ENCODE data around the gene FAM120AOS.

DNA sequence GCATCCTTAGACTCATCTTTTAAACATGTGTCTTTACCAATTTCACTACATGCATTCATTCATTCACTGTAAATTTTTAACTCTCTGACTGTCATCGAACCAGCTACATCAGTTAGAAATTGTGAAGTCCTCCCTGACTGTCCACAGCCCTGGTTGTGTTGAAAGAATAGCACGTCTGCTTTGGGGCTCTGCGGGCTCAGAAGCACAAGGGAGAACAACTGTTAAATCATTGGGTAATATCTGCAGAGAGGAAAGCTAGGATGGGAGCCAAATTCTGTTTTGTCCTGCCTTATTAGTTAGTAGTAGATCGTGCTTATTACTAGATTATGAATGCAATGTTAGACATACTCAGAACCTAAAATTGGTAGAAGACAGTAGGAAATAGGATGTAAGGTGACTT, 26.3 kb upstream of the FAM120AOS start:
- TF ChIP-seq, protein P1, sequence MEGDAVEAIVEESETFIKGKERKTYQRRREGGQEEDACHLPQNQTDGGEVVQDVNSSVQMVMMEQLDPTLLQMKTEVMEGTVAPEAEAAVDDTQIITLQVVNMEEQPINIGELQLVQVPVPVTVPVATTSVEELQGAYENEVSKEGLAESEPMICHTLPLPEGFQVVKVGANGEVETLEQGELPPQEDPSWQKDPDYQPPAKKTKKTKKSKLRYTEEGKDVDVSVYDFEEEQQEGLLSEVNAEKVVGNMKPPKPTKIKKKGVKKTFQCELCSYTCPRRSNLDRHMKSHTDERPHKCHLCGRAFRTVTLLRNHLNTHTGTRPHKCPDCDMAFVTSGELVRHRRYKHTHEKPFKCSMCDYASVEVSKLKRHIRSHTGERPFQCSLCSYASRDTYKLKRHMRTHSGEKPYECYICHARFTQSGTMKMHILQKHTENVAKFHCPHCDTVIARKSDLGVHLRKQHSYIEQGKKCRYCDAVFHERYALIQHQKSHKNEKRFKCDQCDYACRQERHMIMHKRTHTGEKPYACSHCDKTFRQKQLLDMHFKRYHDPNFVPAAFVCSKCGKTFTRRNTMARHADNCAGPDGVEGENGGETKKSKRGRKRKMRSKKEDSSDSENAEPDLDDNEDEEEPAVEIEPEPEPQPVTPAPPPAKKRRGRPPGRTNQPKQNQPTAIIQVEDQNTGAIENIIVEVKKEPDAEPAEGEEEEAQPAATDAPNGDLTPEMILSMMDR (IDR thresholded peaks at IDR 0.05), result no peak
- no peak for TF ChIP-seq POLR2A (IDR thresholded peaks at IDR 0.05)
